LNCaP clone FGC (cell line): ENCODE measurements around the gene ACAA2.
"Not testable (repeated sequence)": the region's sequence is repeated elsewhere in the genome, so short reads cannot be mapped to it uniquely, and the experiment has no call there.

Experiments used
- DNase-seq: peaks from one replicate; pipeline ENCODE4 v3.0.0-alpha.2; 2011; ENCODE audit warnings: low read depth
- H3K4me3 ChIP-seq: 2 replicates; pipeline ENCODE4 v1.5.1; 2011; ENCODE audit warnings: mild to moderate bottlenecking, low read depth, low read length, control low read depth
- CTCF ChIP-seq: IDR thresholded peaks from 2 replicates; pipeline ENCODE4 v1.5.1; 2012; ENCODE audit warnings: mild to moderate bottlenecking; ENCODE audit not compliant: control insufficient read depth, insufficient read depth; ENCODE audit errors: extremely low read depth

The ACAA2 gene

GRCh38 chr18:49813069-49813318 lies 339 bp downstream of the ACAA2 start:
- no peak for DNase-seq
- H3K4me3 ChIP-seq: peak overlapping the region; percentile 83
- TF ChIP-seq CTCF: no peak

- TF ChIP-seq CTCF: no peak
- H3K4me3 ChIP-seq: no peak overlapping the region
- no peak for DNase-seq
These were observed 856 bp downstream of the ACAA2 start for GRCh38 chr18:49812286-49813068.

DNA sequence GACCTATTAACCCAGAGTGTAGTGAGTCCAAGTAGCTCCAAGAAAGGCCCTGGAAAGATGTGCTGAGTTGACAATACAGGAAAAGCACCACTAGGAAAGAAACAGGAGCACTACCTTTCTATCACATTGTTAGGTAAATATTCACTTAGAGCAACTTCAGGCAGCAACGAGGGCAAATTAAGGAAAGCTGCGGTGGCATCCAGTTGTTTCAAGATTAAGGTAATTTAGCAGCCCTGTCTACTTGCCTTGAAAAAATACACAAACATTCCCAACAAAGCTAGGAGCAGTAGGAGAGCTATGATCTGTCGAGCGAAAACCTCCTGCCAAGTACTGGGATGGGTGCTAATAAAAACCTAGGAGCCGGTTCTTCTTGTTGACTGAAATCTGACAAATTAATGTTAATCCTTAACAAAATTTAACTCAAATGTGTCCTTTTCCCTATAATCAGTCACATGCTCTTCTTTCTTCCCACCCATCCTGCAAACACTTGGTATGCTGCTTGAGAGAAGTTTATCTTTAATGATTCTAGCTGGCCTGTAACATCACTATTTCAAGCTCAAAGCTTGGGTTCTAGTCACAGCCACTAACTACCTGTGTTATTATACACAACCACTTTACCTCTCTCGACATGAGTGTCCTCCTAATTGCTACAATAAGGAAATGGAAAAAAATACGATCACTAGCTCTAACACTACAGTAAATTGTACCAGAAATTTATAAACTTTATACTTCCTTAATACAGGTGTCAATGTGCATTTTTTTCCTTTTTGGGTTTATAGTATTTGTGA lies 2.0 kb downstream of the ACAA2 start:
- no peak for TF ChIP-seq CTCF
- H3K4me3 ChIP-seq: no peak overlapping the region
- no peak for DNase-seq

- not testable (repeated sequence) for H3K4me3 ChIP-seq, DNase-seq
These were observed 4.7 kb downstream of the ACAA2 start for GRCh38 chr18:49808553-49809191.

DNA sequence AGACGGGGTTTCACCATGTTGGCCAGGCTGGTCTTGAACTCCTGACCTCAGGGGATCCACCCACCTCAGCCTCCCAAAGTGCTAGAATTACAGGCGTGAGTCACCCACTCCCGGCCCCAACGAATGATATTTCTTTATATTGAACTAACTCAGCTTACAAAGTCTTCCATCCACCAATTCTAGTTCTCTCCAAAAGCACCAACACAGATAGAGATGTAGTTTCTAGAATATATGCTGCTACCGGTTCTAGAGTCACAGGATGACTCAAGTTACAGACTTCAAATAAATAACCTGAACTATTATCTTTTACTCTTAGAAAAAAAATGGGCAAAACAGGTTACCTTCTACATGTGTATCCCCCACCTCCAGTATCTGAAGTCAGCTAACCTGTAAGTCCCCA lies 9.2 kb downstream of the ACAA2 start:
- H3K4me3 ChIP-seq: no peak overlapping the region
- no peak for DNase-seq
- no peak for TF ChIP-seq CTCF

DNA sequence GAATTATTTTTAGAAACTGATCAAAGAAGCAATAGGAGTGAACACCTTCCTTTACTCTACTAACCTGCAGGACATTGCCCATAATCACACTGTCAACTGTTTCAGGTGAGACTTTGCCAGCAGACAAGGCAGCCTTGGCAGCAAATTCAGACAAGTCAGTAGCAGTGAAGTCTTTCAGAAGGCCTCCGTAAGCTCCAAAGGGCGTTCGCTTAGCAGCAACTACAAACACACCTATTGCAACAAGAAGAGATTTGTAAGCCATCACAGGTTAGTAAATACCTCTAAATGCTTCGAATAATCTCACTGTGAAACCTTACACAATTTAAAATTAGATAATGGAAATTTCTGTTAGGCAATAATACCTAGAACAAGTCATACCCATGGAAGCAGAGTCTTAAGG lies 10.7 kb downstream of the ACAA2 start:
- no peak for DNase-seq
- no peak for TF ChIP-seq CTCF
- H3K4me3 ChIP-seq: no peak overlapping the region

DNA sequence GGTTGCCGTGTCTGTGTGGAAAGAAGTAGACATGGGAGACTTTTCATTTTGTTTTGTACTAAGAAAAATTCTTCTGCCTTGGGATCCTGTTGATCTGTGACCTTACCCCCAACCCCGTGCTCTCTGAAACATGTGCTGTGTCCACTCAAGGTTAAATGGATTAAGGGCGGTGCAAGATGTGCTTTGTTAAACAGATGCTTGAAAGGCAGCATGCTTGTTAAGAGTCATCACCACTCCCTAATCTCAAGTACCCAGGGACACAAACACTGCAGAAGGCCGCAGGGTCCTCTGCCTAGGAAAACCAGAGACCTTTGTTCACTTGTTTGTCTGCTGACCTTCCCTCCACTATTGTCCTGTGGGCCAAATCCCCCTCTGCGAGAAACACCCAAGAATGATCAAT lies 12.8 kb downstream of the ACAA2 start:
- H3K4me3 ChIP-seq, DNase-seq: not testable (repeated sequence)

DNA sequence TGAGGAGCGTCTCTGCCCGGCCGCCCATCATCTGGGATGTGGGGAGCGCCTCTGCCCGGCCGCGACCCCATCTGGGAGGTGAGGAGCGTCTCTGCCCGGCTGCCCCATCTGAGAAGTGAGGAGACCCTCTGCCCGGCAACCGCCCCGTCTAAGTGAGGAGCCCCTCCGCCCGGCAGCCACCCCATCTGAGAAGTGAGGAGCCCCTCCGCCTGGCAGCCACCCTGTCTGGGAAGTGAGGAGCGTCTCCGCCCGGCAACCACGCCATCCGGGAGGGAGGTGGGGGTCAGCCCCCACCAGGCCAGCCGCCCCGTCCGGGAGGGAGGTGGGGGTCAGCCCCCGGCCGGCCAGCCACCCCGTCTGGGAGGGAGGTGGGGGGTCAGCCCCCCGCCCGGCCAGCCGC lies 13.5 kb downstream of the ACAA2 start:
- DNase-seq, H3K4me3 ChIP-seq: not testable (repeated sequence)
